K562 treated with DMSO at 1 percent for 4 hours (cell line): ENCODE data around the gene ZNF385A. TPM values are rescaled to one million over a fixed set of nuclear protein-coding genes. Genes with fewer than 3 reads are reported as not detected.

Source experiments
- total RNA-seq: library from RNA; unstranded; fragments of 300-600 nt; gene quantifications from 2 replicates; pipeline ENCODE4 v1.2.3, GENCODE V29; 2022; ENCODE audit not compliant: insufficient read depth

Gene ZNF385A, protein sequence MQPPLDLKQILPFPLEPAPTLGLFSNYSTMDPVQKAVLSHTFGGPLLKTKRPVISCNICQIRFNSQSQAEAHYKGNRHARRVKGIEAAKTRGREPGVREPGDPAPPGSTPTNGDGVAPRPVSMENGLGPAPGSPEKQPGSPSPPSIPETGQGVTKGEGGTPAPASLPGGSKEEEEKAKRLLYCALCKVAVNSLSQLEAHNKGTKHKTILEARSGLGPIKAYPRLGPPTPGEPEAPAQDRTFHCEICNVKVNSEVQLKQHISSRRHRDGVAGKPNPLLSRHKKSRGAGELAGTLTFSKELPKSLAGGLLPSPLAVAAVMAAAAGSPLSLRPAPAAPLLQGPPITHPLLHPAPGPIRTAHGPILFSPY
- total RNA-seq, result 24.3 and 36.6 TPM in 2 replicates

GRCh38 chr12:54384591-54385041, at the start of gene ZNF385A:
Gene ZNF385A, minus strand, starts transcription at chr12:54384733. Its CDS starts 219 bp downstream, at chr12:54384514.

GRCh38 chr12:54419088-54419887, 34.8 kb upstream of the ZNF385A start, which contains the start of gene ITGA5:
Gene ITGA5, minus strand, starts transcription at chr12:54419266. Its CDS starts 68 bp downstream, at chr12:54419198.

DNA sequence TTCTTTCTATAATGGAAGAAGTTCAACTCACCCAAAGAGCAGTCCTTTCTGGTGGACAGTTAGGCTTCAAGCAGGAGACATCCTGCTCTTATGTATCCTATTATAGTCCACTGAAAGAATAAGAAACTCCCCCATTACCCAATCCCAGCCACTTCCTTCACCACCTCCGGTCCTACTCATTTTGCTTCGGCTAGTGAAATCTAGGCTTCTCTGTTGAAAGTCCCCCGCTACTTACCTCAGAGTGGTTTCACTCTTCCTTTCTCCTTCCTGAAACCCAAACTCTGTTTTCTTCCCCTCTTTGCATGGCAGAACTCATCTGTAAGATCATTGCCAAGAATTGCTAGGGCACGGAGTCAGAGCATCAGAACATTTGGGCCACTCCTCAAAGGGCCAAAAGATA, 20.1 kb downstream of the ZNF385A start, which contains the start of gene GPR84:
GPR84 (minus strand) TSS at position 74 of the 400 bp plus-strand sequence. CDS start 635 bp downstream, outside the sequence.

DNA sequence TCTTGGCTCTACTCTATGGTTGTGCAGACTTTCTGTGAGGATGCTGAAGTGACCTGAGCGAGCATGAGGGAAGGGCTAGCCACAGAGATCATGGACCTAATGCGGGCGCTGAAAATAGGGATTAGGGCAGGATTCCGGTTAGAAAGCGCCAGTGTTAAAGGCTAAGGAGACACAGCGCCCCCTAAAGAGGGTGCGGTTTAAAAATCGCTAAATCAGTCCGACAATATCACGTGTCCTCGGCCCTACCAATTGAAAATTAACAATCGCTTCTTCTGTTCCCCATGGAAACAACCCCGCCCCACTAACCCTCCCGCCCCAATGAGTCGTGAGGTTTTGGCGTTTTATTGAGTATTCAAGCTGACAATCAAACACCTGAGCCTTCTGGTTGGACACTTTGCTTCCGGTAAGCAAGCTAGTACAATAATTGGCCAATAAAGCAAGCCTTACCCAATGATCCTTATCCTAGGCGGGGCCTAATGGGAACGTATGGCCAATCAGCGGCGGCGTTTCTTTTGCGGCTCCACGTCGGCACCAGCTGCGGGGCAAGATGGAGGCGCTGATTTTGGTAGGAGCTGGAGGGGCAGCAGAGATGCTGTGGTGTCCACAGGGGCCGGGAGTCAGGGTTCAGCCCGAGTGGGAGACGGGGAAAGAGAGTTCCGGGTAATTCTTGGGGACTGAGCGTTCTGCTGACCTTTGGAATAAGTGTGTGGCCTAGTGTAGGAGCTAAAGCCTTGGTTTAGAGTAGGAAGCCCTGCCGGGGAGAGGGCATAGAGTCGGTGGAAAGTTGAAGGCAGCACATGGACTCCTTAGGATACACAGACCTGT, 59.7 kb downstream of the ZNF385A start, which contains the start of gene COPZ1:
COPZ1 (plus strand) TSS at position 515 of the 825 bp plus-strand sequence; CDS start at position 548, 33 bp downstream.

Other genes starting within 250 kb of the ZNF385A start
- 21.5 and 24.2 TPM in 2 replicates for gene SMUG1, start 195.7 kb downstream of the ZNF385A start, total RNA-seq
- gene CBX5, start 104.6 kb downstream of the ZNF385A start, total RNA-seq, result 23.7 and 30.5 TPM in 2 replicates
- 2,080 and 2,209 TPM in 2 replicates for gene HNRNPA1, start 104.0 kb downstream of the ZNF385A start, total RNA-seq
- 50.2 and 75.3 TPM in 2 replicates for gene NFE2, start 83.7 kb downstream of the ZNF385A start, total RNA-seq
- 164 and 178 TPM in 2 replicates for gene COPZ1, start 59.6 kb downstream of the ZNF385A start, total RNA-seq
- not detected in 2 replicates for gene GPR84, start 20.2 kb downstream of the ZNF385A start, total RNA-seq
- gene ITGA5, start 34.5 kb upstream of the ZNF385A start, total RNA-seq, result 56.9 and 93.7 TPM in 2 replicates
- 315 and 349 TPM in 2 replicates for gene GTSF1, start 88.9 kb upstream of the ZNF385A start, total RNA-seq
- gene NCKAP1L, start 113.0 kb upstream of the ZNF385A start, total RNA-seq, result 37.5 and 42.0 TPM in 2 replicates
- 3.0 and 4.4 TPM in 2 replicates for gene PDE1B, start 164.9 kb upstream of the ZNF385A start, total RNA-seq
- gene PPP1R1A, start 203.9 kb upstream of the ZNF385A start, total RNA-seq, result not detected in 2 replicates